Measurements from ENCODE around the gene RAB23.
A peak's percentile ranks its signal among the peaks of the same experiment; 100 is the strongest.
"Not testable (repeated sequence)": the region's sequence is repeated elsewhere in the genome, so short reads cannot be mapped to it uniquely, and the experiment has no call there.

The RAB23 gene

DNA sequence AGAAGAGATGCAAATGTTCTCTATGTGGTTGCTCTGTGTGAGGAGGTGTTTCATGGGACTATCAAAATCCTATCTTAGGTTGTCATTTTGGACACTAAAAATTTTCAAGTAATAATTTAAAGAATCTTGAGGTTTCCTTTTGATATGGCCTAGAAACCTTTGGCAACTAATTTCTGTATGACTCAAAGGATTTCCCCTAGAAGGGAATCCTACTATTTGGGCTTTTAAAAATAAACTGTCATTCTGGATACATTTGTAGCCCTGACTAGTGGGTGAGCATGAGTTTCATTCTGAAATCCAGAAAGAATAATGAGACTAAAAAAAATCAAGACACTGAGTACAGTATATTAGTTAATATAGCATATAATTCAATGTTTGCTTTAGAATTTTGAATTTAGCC lies 25.5 kb upstream of the RAB23 start:
- TF ChIP-seq, protein P1, sequence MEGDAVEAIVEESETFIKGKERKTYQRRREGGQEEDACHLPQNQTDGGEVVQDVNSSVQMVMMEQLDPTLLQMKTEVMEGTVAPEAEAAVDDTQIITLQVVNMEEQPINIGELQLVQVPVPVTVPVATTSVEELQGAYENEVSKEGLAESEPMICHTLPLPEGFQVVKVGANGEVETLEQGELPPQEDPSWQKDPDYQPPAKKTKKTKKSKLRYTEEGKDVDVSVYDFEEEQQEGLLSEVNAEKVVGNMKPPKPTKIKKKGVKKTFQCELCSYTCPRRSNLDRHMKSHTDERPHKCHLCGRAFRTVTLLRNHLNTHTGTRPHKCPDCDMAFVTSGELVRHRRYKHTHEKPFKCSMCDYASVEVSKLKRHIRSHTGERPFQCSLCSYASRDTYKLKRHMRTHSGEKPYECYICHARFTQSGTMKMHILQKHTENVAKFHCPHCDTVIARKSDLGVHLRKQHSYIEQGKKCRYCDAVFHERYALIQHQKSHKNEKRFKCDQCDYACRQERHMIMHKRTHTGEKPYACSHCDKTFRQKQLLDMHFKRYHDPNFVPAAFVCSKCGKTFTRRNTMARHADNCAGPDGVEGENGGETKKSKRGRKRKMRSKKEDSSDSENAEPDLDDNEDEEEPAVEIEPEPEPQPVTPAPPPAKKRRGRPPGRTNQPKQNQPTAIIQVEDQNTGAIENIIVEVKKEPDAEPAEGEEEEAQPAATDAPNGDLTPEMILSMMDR (IDR thresholded peaks at IDR 0.05; ENCODE audit: insufficient read depth, low read depth, low read length, missing control alignments) = no peak
- no peak for DNase-seq (ENCODE audit: low read depth)
- no peak overlapping the region for H3K4me3 ChIP-seq (ENCODE audit: low read length)

DNA sequence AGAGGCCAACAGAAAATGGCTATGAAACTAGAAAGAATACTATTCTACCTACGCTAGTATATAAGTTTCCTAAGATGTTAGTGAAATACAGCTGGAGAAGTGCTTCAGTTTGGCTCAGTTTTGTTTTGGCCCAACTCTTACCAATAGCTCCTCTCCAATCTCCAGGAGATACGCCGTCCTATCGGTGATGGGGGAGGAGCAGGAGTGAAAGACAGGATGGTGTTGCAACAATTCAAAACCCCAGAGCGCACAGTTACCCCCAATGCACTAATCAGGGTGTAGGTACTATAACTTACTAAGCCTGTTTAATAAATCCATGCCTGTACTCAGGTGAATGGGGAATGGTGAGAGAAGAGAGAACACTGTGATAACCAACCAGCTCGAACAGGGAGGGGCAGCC lies 24.2 kb upstream of the RAB23 start:
- H3K4me3 ChIP-seq (ENCODE audit: low read length) = no peak overlapping the region
- DNase-seq (ENCODE audit: low read depth) = no peak
- TF ChIP-seq, protein P1 (IDR thresholded peaks at IDR 0.05; ENCODE audit: insufficient read depth, low read depth, low read length, missing control alignments) = no peak

DNA sequence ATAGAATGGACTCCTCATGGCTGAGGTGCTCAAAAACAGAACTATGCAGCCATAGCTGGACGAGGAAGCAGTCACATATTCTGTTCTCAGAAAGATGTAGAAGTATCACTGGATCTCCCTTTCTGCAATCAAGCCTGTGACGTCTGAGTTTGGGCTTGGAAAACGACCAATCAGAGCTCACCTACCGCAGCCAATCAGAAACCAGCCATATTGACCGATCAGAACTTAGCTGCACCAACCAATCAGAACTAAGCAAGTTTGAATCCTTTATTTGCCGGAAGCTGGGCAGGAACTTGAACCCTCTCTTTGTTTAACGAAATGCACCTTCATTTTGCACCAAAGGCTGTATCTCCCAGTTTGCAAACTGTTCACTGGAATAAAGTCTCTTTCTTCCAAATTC lies 21.8 kb upstream of the RAB23 start:
- no peak overlapping the region for H3K4me3 ChIP-seq (ENCODE audit: low read length)
- TF ChIP-seq, protein P1 (IDR thresholded peaks at IDR 0.05; ENCODE audit: insufficient read depth, low read depth, low read length, missing control alignments) = no peak
- no peak for DNase-seq (ENCODE audit: low read depth)

GRCh38 chr6:57243526-57243925 lies 21.4 kb upstream of the RAB23 start:
- not testable (repeated sequence) for H3K4me3 ChIP-seq (ENCODE audit: low read length); DNase-seq (ENCODE audit: low read depth)

GRCh38 chr6:57242505-57242904 lies 20.4 kb upstream of the RAB23 start:
- TF ChIP-seq, protein P1 (IDR thresholded peaks at IDR 0.05; ENCODE audit: insufficient read depth, low read depth, low read length, missing control alignments) = no peak
- DNase-seq (ENCODE audit: low read depth) = peak; percentile 77
- no peak overlapping the region for H3K4me3 ChIP-seq (ENCODE audit: low read length)

GRCh38 chr6:57226221-57226620 lies 4.1 kb upstream of the RAB23 start:
- DNase-seq (ENCODE audit: low read depth) = no peak
- TF ChIP-seq, protein P1 (IDR thresholded peaks at IDR 0.05; ENCODE audit: insufficient read depth, low read depth, low read length, missing control alignments) = no peak
- H3K4me3 ChIP-seq (ENCODE audit: low read length) = no peak overlapping the region

DNA sequence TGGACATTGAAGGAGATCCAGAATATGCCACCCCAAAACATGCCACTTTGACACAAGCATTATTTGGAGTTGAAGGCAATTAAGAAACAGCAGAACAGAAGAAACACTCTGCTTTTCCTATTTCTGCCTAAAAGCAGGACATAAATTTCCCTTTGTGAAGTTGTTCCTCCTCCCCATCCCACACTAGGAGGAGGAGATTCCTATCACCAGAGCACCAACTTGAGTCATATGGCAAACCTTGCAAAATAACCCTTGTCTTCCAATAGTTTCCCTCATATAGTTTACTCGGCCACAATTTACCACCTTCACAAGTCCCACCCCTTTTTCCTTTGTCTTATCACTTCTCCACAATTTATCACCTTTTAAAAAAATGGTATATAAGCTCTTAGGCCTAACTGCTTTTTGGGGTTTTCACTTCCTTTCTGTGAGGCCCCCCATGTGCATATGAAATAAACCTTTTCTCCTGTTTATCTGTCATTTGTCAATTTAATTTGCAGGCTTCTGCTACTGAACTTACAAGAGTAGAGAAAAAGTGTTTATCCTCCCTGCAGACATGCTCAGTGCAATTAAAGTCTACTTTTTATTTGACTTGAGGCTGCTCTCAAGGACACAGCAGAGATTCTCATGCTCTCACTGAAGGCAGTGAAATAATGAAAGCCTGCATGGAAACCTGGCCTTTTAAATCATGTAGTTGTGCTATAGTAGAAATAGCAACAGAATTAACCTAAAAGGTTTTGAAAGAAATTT lies 2.8 kb upstream of the RAB23 start:
- H3K4me3 ChIP-seq (ENCODE audit: low read length) = no peak overlapping the region
- TF ChIP-seq, protein P1 (IDR thresholded peaks at IDR 0.05; ENCODE audit: insufficient read depth, low read depth, low read length, missing control alignments) = no peak
- peak; percentile 38 for DNase-seq (ENCODE audit: low read depth)
